Retina (tissue), 1 donor: ENCODE results near the gene HTRA3.

Experiments used
- DNase-seq: peaks from one replicate; pipeline ENCODE4 v3.0.0-alpha.2; 2016

The HTRA3 gene

GRCh38 chr4:8269535-8270417 is at the start of gene HTRA3:
TSS of gene HTRA3 (plus strand) at chr4:8269754. CDS start at chr4:8269969, 215 bp downstream.
- DNase-seq, result peak; percentile 60

GRCh38 chr4:8220661-8221450 is 48.7 kb upstream of the HTRA3 start:
- DNase-seq, result no peak

GRCh38 chr4:8221476-8221875 is 48.1 kb upstream of the HTRA3 start:
- DNase-seq, result no peak

- no peak for DNase-seq
Observed at GRCh38 chr4:8221985-8222384, 47.6 kb upstream of the HTRA3 start.

- DNase-seq, result no peak
Observed at GRCh38 chr4:8222609-8223388, 46.8 kb upstream of the HTRA3 start.

GRCh38 chr4:8224267-8224974 is 45.1 kb upstream of the HTRA3 start:
- no peak for DNase-seq

GRCh38 chr4:8224975-8225625 is 44.5 kb upstream of the HTRA3 start:
- no peak for DNase-seq

GRCh38 chr4:8225706-8226443 is 43.7 kb upstream of the HTRA3 start:
- DNase-seq, result no peak

GRCh38 chr4:8227201-8227770 is 42.3 kb upstream of the HTRA3 start:
- no peak for DNase-seq

GRCh38 chr4:8227771-8228318 is 41.7 kb upstream of the HTRA3 start:
- DNase-seq, result no peak

GRCh38 chr4:8228319-8229250 is 41.0 kb upstream of the HTRA3 start:
- peak; percentile 63 for DNase-seq

GRCh38 chr4:8229331-8229975 is 40.1 kb upstream of the HTRA3 start:
- DNase-seq, result no peak

GRCh38 chr4:8230033-8230432 is 39.5 kb upstream of the HTRA3 start:
- no peak for DNase-seq

GRCh38 chr4:8230891-8231290 is 38.7 kb upstream of the HTRA3 start:
- no peak for DNase-seq

GRCh38 chr4:8231551-8232049 is 38.0 kb upstream of the HTRA3 start:
- DNase-seq, result no peak

GRCh38 chr4:8232748-8233147 is 36.8 kb upstream of the HTRA3 start:
- DNase-seq, result no peak

GRCh38 chr4:8233672-8234484 is 35.7 kb upstream of the HTRA3 start:
- no peak for DNase-seq

- DNase-seq, result no peak
Observed at GRCh38 chr4:8234715-8235114, 34.8 kb upstream of the HTRA3 start.
